Mammary epithelial cell (primary cell): ENCODE measurements around the gene GPR3.

ENCODE experiments used
- CTCF ChIP-seq, 2 donors: IDR thresholded peaks in 1 of 2; conservative IDR thresholded peaks in 1 of 2; 2 replicates each; pipeline ENCODE4 v1.5.1; 2011 to 2012; ENCODE audit warnings: inconsistent platforms in 2 of 2, low read length in 2 of 2, mild to moderate bottlenecking in 2 of 2, control low read depth in 1 of 2, low read depth in 1 of 2; ENCODE audit not compliant: insufficient read depth in 1 of 2; ENCODE audit errors: extremely low read depth in 1 of 2
- EZH2 ChIP-seq: IDR thresholded peaks from 2 replicates; pipeline ENCODE4 v1.6.1; 2012; ENCODE audit warnings: low read length, inconsistent platforms, borderline replicate concordance

GRCh38 chr1:27418326-27419185 is 26.1 kb downstream of the GPR3 start:
- no peak for TF ChIP-seq CTCF (conservative IDR thresholded peaks at IDR 0.05 in 1 of 2, IDR thresholded peaks at IDR 0.05 in 1 of 2; ENCODE audit: extremely low read depth in 1 of 2, insufficient read depth in 1 of 2, low read depth in 1 of 2, low read length in 2 of 2)
- no peak for TF ChIP-seq EZH2
